H4 (cell line): ENCODE data around the gene DIS3L2. TPM values are rescaled to one million over a fixed set of nuclear protein-coding genes. Genes with fewer than 3 reads are reported as not detected.

Experiments used
- DNase-seq: peaks from one replicate; pipeline ENCODE4 v3.0.0-alpha.2; 2015; ENCODE audit warnings: low spot score
- total RNA-seq: library from RNA; depleted of rRNA; stranded (reverse); fragments of >200 nt; shearing (Covaris generic); gene quantifications from 2 replicates; pipeline ENCODE4 v1.2.3, GENCODE V29; 2014

Gene DIS3L2
- total RNA-seq, 1 experiment from 2014 or later: 16.7 TPM

- no peak for DNase-seq
These were observed 302.6 kb downstream of the DIS3L2 start for GRCh38 chr2:232264081-232264480.

- DNase-seq: no peak
These were observed 303.8 kb downstream of the DIS3L2 start for GRCh38 chr2:232265329-232265728.

GRCh38 chr2:232268636-232269165 lies 307.2 kb downstream of the DIS3L2 start:
- DNase-seq: no peak

GRCh38 chr2:232269867-232270266 lies 308.4 kb downstream of the DIS3L2 start:
- no peak for DNase-seq

- DNase-seq: no peak
These were observed 312.6 kb downstream of the DIS3L2 start for GRCh38 chr2:232273903-232274643.

- no peak for DNase-seq
These were observed 314.2 kb downstream of the DIS3L2 start for GRCh38 chr2:232275670-232276069.

GRCh38 chr2:232276084-232276732 lies 314.7 kb downstream of the DIS3L2 start:
- no peak for DNase-seq

- no peak for DNase-seq
These were observed 315.3 kb downstream of the DIS3L2 start for GRCh38 chr2:232276733-232277313.

- DNase-seq: no peak
These were observed 317.0 kb downstream of the DIS3L2 start for GRCh38 chr2:232278534-232278933.

- DNase-seq: no peak
These were observed 318.8 kb downstream of the DIS3L2 start for GRCh38 chr2:232280341-232280740.

- no peak for DNase-seq
These were observed 320.5 kb downstream of the DIS3L2 start for GRCh38 chr2:232281858-232282507.

- no peak for DNase-seq
These were observed 321.1 kb downstream of the DIS3L2 start for GRCh38 chr2:232282508-232283055.

- no peak for DNase-seq
These were observed 324.7 kb downstream of the DIS3L2 start for GRCh38 chr2:232286001-232286868.

- DNase-seq: no peak
These were observed 325.8 kb downstream of the DIS3L2 start for GRCh38 chr2:232287316-232287715.

- DNase-seq: no peak
These were observed 327.0 kb downstream of the DIS3L2 start for GRCh38 chr2:232288489-232289030.

- no peak for DNase-seq
These were observed 329.2 kb downstream of the DIS3L2 start for GRCh38 chr2:232290668-232291067.

- no peak for DNase-seq
These were observed 329.8 kb downstream of the DIS3L2 start for GRCh38 chr2:232291343-232291742.

GRCh38 chr2:232292395-232293154 lies 331.1 kb downstream of the DIS3L2 start:
- peak; percentile 54 for DNase-seq

- DNase-seq: no peak
These were observed 331.7 kb downstream of the DIS3L2 start for GRCh38 chr2:232293191-232293590.

- no peak for DNase-seq
These were observed 334.5 kb downstream of the DIS3L2 start for GRCh38 chr2:232295971-232296370.
